ENCODE data around the gene LMF1. TPM values are rescaled to one million over a fixed set of nuclear protein-coding genes. Genes with fewer than 3 reads are reported as not detected.

LMF1 gene
- total and polyA plus RNA-seq, 9 of the 15 experiments (the other 6 are each of a cell fraction or from before 2014, with no cell fraction given), result 0.11 to 1.6 (median 0.55) TPM; not detected in 1

GRCh38 chr16:878072-878784, 92.6 kb downstream of the LMF1 start (continued):
- TF ChIP-seq MAX (CRISPR knock-in tag; IDR thresholded peaks at IDR 0.05), result peak; percentile 60; the same call in 1 of the 2 replicates
- TF ChIP-seq BHLHE40 (IDR thresholded peaks at IDR 0.05; ENCODE audit: low read length), result peak; percentile 86

- H3K27me3 ChIP-seq (ENCODE audit: control insufficient read depth in 2 of 2, insufficient read depth in 2 of 2, low read length in 2 of 2), result peaks cover 62 to 93% of the 10 kb centered on the region in 2 experiments
- H4K20me1 ChIP-seq (replicated peaks; ENCODE audit: control insufficient read depth, insufficient read depth, low read length), result peaks cover 29% of the 10 kb centered on the region; the same call in 1 of the 2 replicates
- DNase-seq (ENCODE audit: extremely low read depth in 1 of 4, low spot score in 3 of 4), result no peak
- no peaks in the 10 kb centered on the region for H3K79me2 ChIP-seq (ENCODE audit: control insufficient read depth, insufficient read depth, low read length)
- ChIA-PET CTCF (ENCODE audit: low intra/inter-chr PET ratio) (interaction anchor here (1.3 kb wide), 1 partner anchor 165 kb away, joined by 4 read pairs; no protein-coding TSS in a partner anchor), POLR2A (interaction anchor here (0.5 kb wide), 1 partner anchor 13 kb away, joined by 3 read pairs; no protein-coding TSS in a partner anchor)
- WGBS (ENCODE audit: insufficient coverage, low coverage, missing lambda C conversion rate), result 20% methylated on average over 29 of the region's 31 CpGs
- no peak overlapping the region for H3K4me2 ChIP-seq (ENCODE audit: insufficient read depth, low read length)
- no peak overlapping the region for H2AFZ ChIP-seq (ENCODE audit: low read depth, low read length)
- H3K9me1 ChIP-seq (ENCODE audit: control insufficient read depth, insufficient read depth, low read length), result peaks cover 3% of the 10 kb centered on the region
- FAIRE-seq, result no peak
- peaks cover 0 to 44% of the 10 kb centered on the region in 2 experiments; a peak in 3 of 5 replicates for H3K4me1 ChIP-seq (replicated peaks in 1 of 2; ENCODE audit: control insufficient read depth in 2 of 2, insufficient read depth in 2 of 2, low read length in 2 of 2)
- TF ChIP-seq ESRRA (IDR thresholded peaks at IDR 0.05; ENCODE audit: borderline replicate concordance, low read depth), result peak; percentile 61; the same call in 1 of the 2 replicates
- TF ChIP-seq NFIX (CRISPR knock-in tag; IDR thresholded peaks at IDR 0.05; ENCODE audit: low read depth), result no peak
- H3K4me3 ChIP-seq, result no peak overlapping the region
- H3K9ac ChIP-seq (ENCODE audit: insufficient read depth in 1 of 2, low read depth in 2 of 2, low read length in 2 of 2), result no peak overlapping the region
- ATAC-seq, result no peak
- no peak overlapping the region for H3K27ac ChIP-seq (ENCODE audit: extremely low read depth, low read depth, low read length)
- in situ Hi-C loops (cut with MboI), result no loop called here
- no peaks in the 10 kb centered on the region for H3K36me3 ChIP-seq (ENCODE audit: control insufficient read depth, insufficient read depth, low read length)
- no TSS peak for BruUV-seq (replicated peaks)
- H3K9me3 ChIP-seq (replicated peaks; ENCODE audit: control insufficient read depth, insufficient read depth, low read depth, low read length), result no peaks in the 10 kb centered on the region
- intact Hi-C loops (cut with micrococcal nuclease), result no loop called here
These were observed 93.3 kb downstream of the LMF1 start for GRCh38 chr16:877242-878071.

All from K562 (cell line).